A549 treated with AZD2906 at 1 μM for 4 hours (cell line): Measurements from ENCODE around the gene ALDOA. TPM values are rescaled to one million over a fixed set of nuclear protein-coding genes. Genes with fewer than 3 reads are reported as not detected.

ENCODE experiments used
- total RNA-seq: library from RNA; stranded (reverse); fragments of 200-300 nt; extraction: Qiagen RNA extraction; gene quantifications from 5 replicates; pipeline ENCODE4 v1.2.3, GENCODE V29; 2022

Gene ALDOA
- total RNA-seq: 1,572 to 1,866 TPM (median 1,761 TPM) in 5 replicates

GRCh38 chr16:30065102-30065942 is at the start of gene ALDOA:
Gene ALDOA, plus strand, starts transcription at chr16:30065760. Its CDS starts 1,138 bp downstream, at chr16:30066898.

DNA sequence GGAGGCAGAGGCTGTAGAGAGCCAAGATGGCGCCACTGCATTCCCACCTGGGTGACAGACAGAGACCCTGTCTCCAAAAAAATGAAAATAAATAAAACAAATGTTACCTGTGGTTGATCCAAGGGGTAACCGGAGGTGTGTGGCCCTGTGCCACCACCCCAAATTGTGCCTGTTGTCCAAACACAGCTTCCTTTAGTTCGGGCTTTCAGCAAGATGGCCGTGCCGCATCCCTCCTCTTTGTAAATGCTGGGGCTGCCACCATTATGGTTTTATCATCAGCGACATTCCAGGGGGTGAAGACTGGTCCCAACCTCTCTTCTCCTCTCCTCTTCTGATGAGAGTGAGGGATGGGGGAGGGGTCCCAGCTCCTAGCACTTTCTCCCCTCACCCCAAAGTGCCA is 42.7 kb upstream of the ALDOA start, which contains the start of gene C16orf92:
TSS of gene C16orf92 (plus strand) at position 312 of the 400 bp plus-strand sequence. CDS start 143 bp downstream, outside the sequence.

DNA sequence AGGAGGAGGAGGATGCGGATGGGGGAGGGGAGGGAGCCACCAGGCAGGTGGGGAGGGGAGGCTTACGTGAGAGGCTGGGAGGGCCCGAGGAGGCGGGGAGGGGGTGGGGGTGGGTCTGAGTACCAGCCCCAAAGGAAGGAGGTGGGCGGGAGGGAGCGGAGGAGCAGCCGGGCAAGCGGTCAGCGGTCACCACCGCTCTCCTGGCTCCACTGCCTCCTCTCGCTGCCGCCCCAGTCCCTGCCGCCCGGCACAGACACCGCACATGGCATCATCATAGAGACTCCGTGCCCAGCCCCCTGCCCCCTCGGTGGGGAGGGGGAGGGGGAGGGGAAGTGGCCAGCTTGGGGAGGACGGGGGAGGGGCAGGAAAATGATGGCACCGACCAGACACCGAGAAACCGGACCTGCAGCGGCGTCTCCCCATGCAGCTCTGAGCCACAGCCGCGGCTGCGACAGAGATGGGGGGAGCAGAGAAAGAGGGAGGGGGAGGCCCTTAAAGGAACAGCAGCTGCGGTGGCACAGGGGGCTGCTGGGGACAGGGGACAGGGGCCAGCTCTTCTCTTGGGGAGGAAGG is 34.6 kb upstream of the ALDOA start, which contains the start of gene TLCD3B:
TSS of gene TLCD3B (minus strand) at position 431 of the 573 bp plus-strand sequence. CDS start 744 bp downstream, outside the sequence.

DNA sequence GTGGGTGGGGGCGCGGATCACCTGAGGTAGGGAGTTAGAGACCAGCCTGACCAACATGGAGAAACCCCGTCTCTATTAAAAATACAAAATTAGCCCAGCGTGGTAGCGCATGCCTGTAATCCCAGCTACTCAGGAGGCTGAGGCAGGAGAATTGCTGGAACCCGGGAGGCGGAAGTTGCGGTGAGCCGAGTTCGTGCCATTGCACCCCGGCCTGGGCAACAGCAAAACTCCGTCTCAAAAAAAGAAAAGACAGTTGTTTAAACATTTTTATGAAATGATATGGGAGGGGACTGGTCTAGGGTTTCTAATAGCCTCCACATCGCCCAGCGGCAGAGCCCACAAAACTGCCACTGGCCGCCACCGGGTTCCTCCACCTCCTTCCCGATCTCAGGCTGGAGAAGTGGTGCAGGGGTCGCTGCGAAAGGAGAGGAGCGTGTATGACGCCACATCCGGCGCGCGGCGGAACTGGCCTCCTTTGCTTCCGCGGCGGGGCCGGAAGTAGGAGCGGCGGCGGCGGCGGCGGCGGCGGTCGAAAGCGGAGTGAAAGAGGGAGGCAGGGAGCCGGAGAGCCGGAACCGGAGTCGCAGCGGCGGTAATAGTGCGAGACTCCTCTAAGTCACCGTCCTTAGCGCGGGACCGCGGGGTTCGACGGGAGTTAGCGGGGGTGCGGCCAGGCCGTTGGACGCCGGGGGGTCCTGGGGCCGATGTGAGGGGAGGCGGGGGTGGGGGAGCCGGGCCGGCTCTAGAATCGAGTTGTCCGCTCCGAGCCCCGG is 10.1 kb downstream of the ALDOA start, which contains the start of gene PPP4C:
TSS of gene PPP4C (plus strand) at position 492 of the 773 bp plus-strand sequence. CDS start 384 bp downstream, outside the sequence.

DNA sequence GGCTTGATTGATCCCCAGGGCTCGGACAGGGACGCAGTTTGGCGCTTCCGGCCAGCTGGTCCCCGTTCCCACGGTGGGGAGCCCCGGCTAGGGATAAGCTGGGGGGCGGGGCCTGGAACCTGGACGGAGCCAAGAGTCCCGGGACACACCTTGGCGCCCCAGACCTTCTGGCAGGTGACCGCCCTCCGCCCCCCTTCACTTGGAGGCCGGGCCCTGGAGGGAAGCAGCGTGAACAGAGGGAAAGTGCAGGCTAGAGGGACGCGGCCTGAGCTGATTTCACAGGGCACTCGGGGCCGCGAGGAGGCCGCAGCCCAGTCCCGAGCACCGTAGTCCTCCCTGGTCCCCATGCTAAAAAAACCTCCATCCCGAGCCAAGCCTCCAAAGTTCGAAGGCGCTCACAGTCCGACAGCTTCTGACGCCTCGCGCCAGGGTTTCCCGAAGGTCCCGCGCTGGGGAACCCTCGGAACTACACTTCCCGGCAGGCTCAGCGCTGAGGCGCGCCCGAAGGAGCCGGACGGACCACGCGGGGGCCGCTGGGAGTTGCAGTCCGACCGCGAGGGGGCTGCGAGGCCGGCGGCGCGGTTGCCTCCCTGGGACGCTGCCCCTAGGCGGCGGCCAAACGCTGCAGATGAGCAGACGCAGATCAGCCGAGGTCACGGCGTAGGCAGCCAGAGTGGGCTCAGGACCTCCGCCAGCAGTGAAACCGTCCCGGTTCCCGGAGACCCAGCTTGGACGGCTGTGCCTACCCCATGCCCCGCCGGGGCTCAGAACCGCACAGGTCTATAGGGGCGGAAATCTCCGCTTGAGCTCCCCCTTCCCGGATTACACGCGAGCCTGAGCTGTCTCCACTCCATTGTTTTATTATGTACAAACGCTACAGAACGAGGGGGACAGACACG is 26.2 kb downstream of the ALDOA start, which contains the start of gene TBX6:
TSS of gene TBX6 (minus strand) at position 451 of the 899 bp plus-strand sequence. CDS start 731 bp downstream, outside the sequence.

GRCh38 chr16:30096105-30096861 is 30.7 kb downstream of the ALDOA start, which contains the start of gene YPEL3:
Gene YPEL3, minus strand, starts transcription at chr16:30096213. Its CDS starts 731 bp downstream, at chr16:30095482.

DNA sequence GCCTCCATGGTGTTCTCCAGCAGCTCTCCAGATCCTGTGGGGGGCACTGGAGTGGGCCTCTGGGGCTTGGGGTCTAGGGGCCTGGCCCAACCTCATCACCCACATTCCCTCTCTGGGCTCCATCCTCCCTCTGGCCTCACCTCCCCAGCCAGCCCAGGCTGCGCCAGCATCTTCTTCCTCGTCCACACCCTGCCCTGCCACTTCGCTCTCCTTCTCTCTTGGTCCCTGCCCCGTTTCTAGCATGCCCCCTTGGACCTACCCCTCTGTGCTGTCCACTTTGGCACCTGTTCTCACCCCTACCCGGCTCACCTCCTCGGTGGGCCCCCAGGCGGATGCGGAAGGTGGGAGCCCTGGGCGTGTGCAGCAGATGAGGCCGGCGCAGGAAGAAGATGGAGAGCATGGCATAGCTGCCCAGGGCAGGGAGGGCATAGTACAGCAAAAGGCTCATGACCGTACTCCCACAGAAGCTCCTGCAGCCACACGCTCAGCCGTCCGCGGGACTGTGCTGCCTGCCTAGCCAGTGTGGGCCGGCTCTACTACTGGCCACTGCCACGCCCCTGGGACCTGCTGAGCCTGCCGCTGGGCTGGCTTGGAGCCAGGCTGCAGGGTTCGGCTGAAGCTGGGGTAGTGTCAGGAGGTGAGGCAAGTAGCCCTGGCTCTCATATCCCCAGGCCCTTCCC is 47.6 kb downstream of the ALDOA start, which contains the start of gene GDPD3:
TSS of gene GDPD3 (minus strand) at position 507 of the 680 bp plus-strand sequence. CDS start at position 448, 59 bp downstream.

Other genes starting within 250 kb of the ALDOA start
- 38.1 to 43.0 TPM (median 41.2 TPM) in 5 replicates for gene PAGR1, start 249.6 kb upstream of the ALDOA start, total RNA-seq
- gene MVP, start 245.3 kb upstream of the ALDOA start, total RNA-seq: 125 to 150 TPM (median 142 TPM) in 5 replicates
- gene CDIPT, start 202.5 kb upstream of the ALDOA start, total RNA-seq: 61.3 to 95.2 TPM (median 91.3 TPM) in 5 replicates
- gene SEZ6L2, start 166.2 kb upstream of the ALDOA start, total RNA-seq: 16.9 to 23.4 TPM (median 21.0 TPM) in 5 replicates
- 14.6 to 28.2 TPM (median 22.7 TPM) in 5 replicates for gene ASPHD1, start 165.3 kb upstream of the ALDOA start, total RNA-seq
- 10.2 to 16.4 TPM (median 14.5 TPM) in 5 replicates for gene KCTD13, start 139.5 kb upstream of the ALDOA start, total RNA-seq
- gene TMEM219, start 103.7 kb upstream of the ALDOA start, total RNA-seq: 82.6 to 101 TPM (median 99.1 TPM) in 5 replicates
- gene TAOK2, start 91.9 kb upstream of the ALDOA start, total RNA-seq: 25.2 to 31.2 TPM (median 30.1 TPM) in 5 replicates
- gene HIRIP3, start 70.1 kb upstream of the ALDOA start, total RNA-seq: 14.6 to 18.0 TPM (median 15.5 TPM) in 5 replicates
- gene INO80E, start 69.5 kb upstream of the ALDOA start, total RNA-seq: 99.1 to 113 TPM (median 102 TPM) in 5 replicates
- 1.3 to 1.9 TPM (median 1.8 TPM) in 5 replicates for gene DOC2A, start 54.7 kb upstream of the ALDOA start, total RNA-seq
- gene C16orf92, start 42.6 kb upstream of the ALDOA start, total RNA-seq: not detected in 5 replicates
- gene TLCD3B, start 34.5 kb upstream of the ALDOA start, total RNA-seq: 0.22 to 0.39 TPM (median 0.26 TPM) in 5 replicates
- gene PPP4C, start 10.2 kb downstream of the ALDOA start, total RNA-seq: 135 to 153 TPM (median 146 TPM) in 5 replicates
- 0.14 to 0.31 TPM (median 0.30 TPM) in 5 replicates for gene TBX6, start 26.2 kb downstream of the ALDOA start, total RNA-seq
- gene YPEL3, start 30.5 kb downstream of the ALDOA start, total RNA-seq: 4.3 to 9.4 TPM (median 8.6 TPM) in 5 replicates
- 0.61 to 1.6 TPM (median 1.0 TPM) in 5 replicates for gene GDPD3, start 47.8 kb downstream of the ALDOA start, total RNA-seq
- gene MAPK3, start 57.5 kb downstream of the ALDOA start, total RNA-seq: 30.6 to 36.7 TPM (median 34.4 TPM) in 5 replicates
- gene CORO1A, start 117.8 kb downstream of the ALDOA start, total RNA-seq: 1.9 to 2.9 TPM (median 2.0 TPM) in 5 replicates
- 116 to 229 TPM (median 187 TPM) in 5 replicates for gene BOLA2B, start 127.9 kb downstream of the ALDOA start, total RNA-seq
- 13.0 to 20.0 TPM (median 16.4 TPM) in 5 replicates for gene SLX1A, start 128.1 kb downstream of the ALDOA start, total RNA-seq
- gene SULT1A3, start 133.5 kb downstream of the ALDOA start, total RNA-seq: 4.3 to 8.0 TPM (median 5.8 TPM) in 5 replicates
- gene NPIPB13, start 182.7 kb downstream of the ALDOA start, total RNA-seq: 1.8 to 3.6 TPM (median 2.4 TPM) in 5 replicates